C4-2B (cell line): Measurements from ENCODE around the gene HNRNPU.

Experiments
- ZFX ChIP-seq: fragments of 450-650 bp; IDR thresholded peaks from 2 replicates; pipeline ENCODE4 v1.6.1; 2017
- TF ChIP-seq, protein P1 (sequence below): fragments of 450-650 bp; conservative IDR thresholded peaks from 2 replicates; pipeline ENCODE4 v1.5.1; 2017; ENCODE audit warnings: mild to moderate bottlenecking

DNA sequence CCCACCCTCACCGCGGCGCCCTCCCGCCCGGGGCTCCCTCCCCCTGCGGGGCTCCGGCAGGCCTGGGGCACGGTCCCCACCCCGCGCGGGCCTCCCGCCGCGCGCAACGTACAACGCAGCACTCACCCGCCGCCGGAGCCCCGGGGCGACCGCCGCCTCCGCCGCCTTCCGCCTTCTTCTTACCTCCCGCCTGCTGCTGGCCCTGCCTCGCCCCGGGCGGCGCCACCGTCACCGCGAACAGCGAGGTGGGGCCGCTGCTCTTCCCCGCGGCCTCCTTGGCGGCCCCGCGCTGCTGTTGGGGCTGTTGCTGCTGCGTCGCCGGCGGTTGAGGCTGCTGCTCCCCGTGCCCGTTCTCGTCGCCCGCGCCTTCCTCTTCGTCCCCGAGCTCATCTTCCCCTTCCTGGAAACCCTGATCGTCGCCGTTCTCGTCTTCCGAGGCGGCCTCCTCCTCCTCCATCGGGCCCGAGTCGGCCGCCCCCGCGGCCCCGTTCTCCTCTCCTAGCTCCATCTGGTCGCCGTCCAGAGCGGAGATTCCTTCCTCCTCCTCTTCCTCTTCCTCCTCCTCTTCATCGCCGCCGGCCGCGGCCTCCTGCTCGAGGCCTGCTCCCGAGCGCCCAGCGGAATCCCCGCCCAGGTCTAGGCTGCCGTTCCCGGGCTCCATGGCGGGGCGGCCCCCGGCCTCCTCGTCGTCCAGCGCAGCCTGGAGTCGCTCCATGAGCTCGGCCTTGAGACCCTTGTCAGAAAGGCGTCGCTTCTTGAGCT lies 671 bp downstream of the HNRNPU start:
- TF ChIP-seq, protein P1, sequence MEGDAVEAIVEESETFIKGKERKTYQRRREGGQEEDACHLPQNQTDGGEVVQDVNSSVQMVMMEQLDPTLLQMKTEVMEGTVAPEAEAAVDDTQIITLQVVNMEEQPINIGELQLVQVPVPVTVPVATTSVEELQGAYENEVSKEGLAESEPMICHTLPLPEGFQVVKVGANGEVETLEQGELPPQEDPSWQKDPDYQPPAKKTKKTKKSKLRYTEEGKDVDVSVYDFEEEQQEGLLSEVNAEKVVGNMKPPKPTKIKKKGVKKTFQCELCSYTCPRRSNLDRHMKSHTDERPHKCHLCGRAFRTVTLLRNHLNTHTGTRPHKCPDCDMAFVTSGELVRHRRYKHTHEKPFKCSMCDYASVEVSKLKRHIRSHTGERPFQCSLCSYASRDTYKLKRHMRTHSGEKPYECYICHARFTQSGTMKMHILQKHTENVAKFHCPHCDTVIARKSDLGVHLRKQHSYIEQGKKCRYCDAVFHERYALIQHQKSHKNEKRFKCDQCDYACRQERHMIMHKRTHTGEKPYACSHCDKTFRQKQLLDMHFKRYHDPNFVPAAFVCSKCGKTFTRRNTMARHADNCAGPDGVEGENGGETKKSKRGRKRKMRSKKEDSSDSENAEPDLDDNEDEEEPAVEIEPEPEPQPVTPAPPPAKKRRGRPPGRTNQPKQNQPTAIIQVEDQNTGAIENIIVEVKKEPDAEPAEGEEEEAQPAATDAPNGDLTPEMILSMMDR = no peak
- peak; percentile 84 for TF ChIP-seq ZFX
